ENCODE data around the gene OPA3.

- TF ChIP-seq POLR2A (IDR thresholded peaks at IDR 0.05) (no peak), CTCF (IDR thresholded peaks at IDR 0.05) (no peak)
Observed at GRCh38 chr19:45567609-45568008, 17.0 kb downstream of the OPA3 start.

Measured in tibial nerve (tissue), 3 donors.